Measurements from ENCODE around the gene UBL3. TPM values are rescaled to one million over a fixed set of nuclear protein-coding genes. Genes with fewer than 3 reads are reported as not detected.

Gene UBL3
- polyA plus RNA-seq, 1 of the 3 experiments (the other 2 are of a cell fraction), result 5.8 TPM

DNA sequence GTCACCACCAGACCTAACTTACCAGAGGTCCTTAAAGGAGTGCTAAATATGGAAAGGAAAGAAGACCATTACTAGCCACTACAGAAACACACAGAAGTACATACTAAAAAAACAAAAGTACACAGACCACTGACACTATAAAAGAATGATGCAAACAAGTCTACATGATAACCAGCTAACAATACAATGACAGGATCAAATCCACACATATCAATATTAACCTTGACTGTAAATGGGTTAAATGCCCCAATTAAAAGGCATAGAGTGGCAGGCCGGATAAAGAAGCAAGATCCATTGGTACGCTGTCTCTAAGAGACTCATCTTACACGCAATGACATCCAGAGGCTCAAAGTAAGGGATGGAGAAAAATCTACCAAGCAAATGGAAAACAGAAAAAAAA is 47.2 kb downstream of the UBL3 start (continued):
- no peak for TF ChIP-seq MAX (IDR thresholded peaks at IDR 0.05; ENCODE audit: low read depth)
- TF ChIP-seq TAF1 (IDR thresholded peaks at IDR 0.05; ENCODE audit: borderline replicate concordance, low read depth, low read length), result no peak
- no peak for TF ChIP-seq JUND (IDR thresholded peaks at IDR 0.05)
- TF ChIP-seq NFIC (IDR thresholded peaks at IDR 0.05; ENCODE audit: borderline replicate concordance), result no peak
- TF ChIP-seq SMC3 (IDR thresholded peaks at IDR 0.05; ENCODE audit: low read depth, low read length), result no peak

DNA sequence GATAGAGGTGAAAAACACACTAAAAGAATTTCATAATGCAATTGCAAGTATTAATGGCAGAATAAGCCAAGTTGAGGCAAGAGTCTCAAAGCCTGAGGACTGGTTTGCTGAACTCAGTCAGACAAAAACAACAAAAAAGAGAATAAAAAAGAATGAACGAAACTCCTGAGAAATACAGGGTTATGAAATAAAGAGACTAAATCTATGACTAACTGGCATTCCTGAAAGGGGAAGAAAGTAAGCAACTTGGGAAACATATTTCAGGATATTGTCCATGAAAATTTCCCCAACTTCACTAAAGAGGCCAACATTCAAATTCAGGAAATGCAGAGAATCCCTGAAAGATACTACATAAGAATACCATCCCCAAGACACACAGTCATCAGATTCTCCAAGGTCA is 47.8 kb downstream of the UBL3 start:
- Histone ChIP-seq H3K9me2 (no peaks in the 10 kb centered on the region), H3K4me1 (ENCODE audit: control insufficient read depth in 1 of 2, insufficient read depth in 2 of 2, low read depth in 1 of 2, low read length in 1 of 2) (peaks cover 0 to 2% of the 10 kb centered on the region in 2 experiments; a peak in 2 of 4 replicates), H3K27me3 (ENCODE audit: insufficient read depth) (no peaks in the 10 kb centered on the region), H3K79me2 (ENCODE audit: insufficient read depth) (peaks cover 23% of the 10 kb centered on the region), H2AFZ (ENCODE audit: low read depth) (no peak overlapping the region), H4K20me1 (ENCODE audit: insufficient read depth) (peaks cover 9% of the 10 kb centered on the region; the same call in 1 of the 2 replicates), H3K4me3 (ENCODE audit: low read depth in 2 of 2, low read length in 1 of 2) (no peak overlapping the region), H3K27ac (ENCODE audit: low read depth in 2 of 2, low read length in 1 of 2) (no peak overlapping the region), H3F3A (replicated peaks; ENCODE audit: insufficient read depth) (peaks cover 6% of the 10 kb centered on the region), H3K9me3 (no peaks in the 10 kb centered on the region), H3K9ac (no peak overlapping the region), H3K36me3 (replicated peaks in 1 of 2; ENCODE audit: control insufficient read depth in 1 of 2, insufficient read depth in 2 of 2, low read length in 1 of 2) (no peaks in the 10 kb centered on the region), H3K4me2 (no peak overlapping the region)
- no peak for DNase-seq
- CTCF ChIA-PET, result interaction anchor here (1.1 kb wide), 1 partner anchor 312 kb away, joined by 4 read pairs; no protein-coding TSS in a partner anchor
- POLR2A ChIA-PET, result no interaction called here
- 100% methylated on average over 1 of the region's 1 CpG for WGBS (ENCODE audit: low lambda C conversion rate)
- TF ChIP-seq TCF12 (IDR thresholded peaks at IDR 0.05) (no peak), SIN3A (IDR thresholded peaks at IDR 0.05; ENCODE audit: borderline replicate concordance, low read depth, low read length) (no peak), RXRA (IDR thresholded peaks at IDR 0.05; ENCODE audit: borderline replicate concordance, low read depth) (no peak), RAD21 (IDR thresholded peaks at IDR 0.05; ENCODE audit: low read length) (no peak), JUND (IDR thresholded peaks at IDR 0.05) (no peak), YY1 (IDR thresholded peaks at IDR 0.05; ENCODE audit: low read depth) (no peak), CHD2 (IDR thresholded peaks at IDR 0.05; ENCODE audit: low read length, partially characterized antibody) (no peak), USF1 (IDR thresholded peaks at IDR 0.05; ENCODE audit: borderline replicate concordance, low read depth) (no peak), ELF1 (IDR thresholded peaks at IDR 0.05) (no peak), SMC3 (IDR thresholded peaks at IDR 0.05; ENCODE audit: low read depth, low read length) (no peak), IRF3 (IDR thresholded peaks at IDR 0.05; ENCODE audit: low read depth, low read length) (no peak), MEF2A (IDR thresholded peaks at IDR 0.05; ENCODE audit: borderline replicate concordance, low read depth) (no peak), FOXM1 (IDR thresholded peaks at IDR 0.05; ENCODE audit: low read depth) (no peak), GABPA (IDR thresholded peaks at IDR 0.05; ENCODE audit: low read depth) (no peak), TEAD4 (IDR thresholded peaks at IDR 0.05; ENCODE audit: borderline replicate concordance, insufficient read depth) (no peak), FOXJ3 (CRISPR knock-in tag; IDR thresholded peaks at IDR 0.05) (no peak), RFX5 (IDR thresholded peaks at IDR 0.05; ENCODE audit: low read length) (no peak)
- TF ChIP-seq, protein P1, sequence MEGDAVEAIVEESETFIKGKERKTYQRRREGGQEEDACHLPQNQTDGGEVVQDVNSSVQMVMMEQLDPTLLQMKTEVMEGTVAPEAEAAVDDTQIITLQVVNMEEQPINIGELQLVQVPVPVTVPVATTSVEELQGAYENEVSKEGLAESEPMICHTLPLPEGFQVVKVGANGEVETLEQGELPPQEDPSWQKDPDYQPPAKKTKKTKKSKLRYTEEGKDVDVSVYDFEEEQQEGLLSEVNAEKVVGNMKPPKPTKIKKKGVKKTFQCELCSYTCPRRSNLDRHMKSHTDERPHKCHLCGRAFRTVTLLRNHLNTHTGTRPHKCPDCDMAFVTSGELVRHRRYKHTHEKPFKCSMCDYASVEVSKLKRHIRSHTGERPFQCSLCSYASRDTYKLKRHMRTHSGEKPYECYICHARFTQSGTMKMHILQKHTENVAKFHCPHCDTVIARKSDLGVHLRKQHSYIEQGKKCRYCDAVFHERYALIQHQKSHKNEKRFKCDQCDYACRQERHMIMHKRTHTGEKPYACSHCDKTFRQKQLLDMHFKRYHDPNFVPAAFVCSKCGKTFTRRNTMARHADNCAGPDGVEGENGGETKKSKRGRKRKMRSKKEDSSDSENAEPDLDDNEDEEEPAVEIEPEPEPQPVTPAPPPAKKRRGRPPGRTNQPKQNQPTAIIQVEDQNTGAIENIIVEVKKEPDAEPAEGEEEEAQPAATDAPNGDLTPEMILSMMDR (IDR thresholded peaks at IDR 0.05), result no peak

All from SK-N-SH (cell line).